Fibroblast of lung (primary cell): Measurements from ENCODE around the gene RGPD4. TPM values are rescaled to one million over a fixed set of nuclear protein-coding genes. Genes with fewer than 3 reads are reported as not detected.
"Not testable (repeated sequence)": the region's sequence is repeated elsewhere in the genome, so short reads cannot be mapped to it uniquely, and the experiment has no call there.

Experiments used
- DNase-seq, 2 donors: peaks; one replicate each; pipeline versions ENCODE4 v3.0.0 to v3.0.0-alpha.2; 2010; ENCODE audit warnings: low read depth in 2 of 2
- H2AFZ ChIP-seq: 2 replicates; pipeline ENCODE4 v1.5.1; 2012; ENCODE audit warnings: low read length, control low read depth, inconsistent platforms
- H3K27ac ChIP-seq: 2 replicates; pipeline ENCODE4 v1.5.1; 2011; ENCODE audit warnings: low read length, control low read depth; ENCODE audit not compliant: insufficient read depth
- H3K27me3 ChIP-seq: 2 replicates; pipeline ENCODE4 v1.5.1; 2011; ENCODE audit warnings: mild to moderate bottlenecking, low read length; ENCODE audit not compliant: control insufficient read depth, insufficient read depth
- H3K36me3 ChIP-seq: 2 replicates; pipeline ENCODE4 v1.5.1; 2011; ENCODE audit warnings: low read length; ENCODE audit not compliant: control insufficient read depth, insufficient read depth
- H3K4me1 ChIP-seq: 2 replicates; pipeline ENCODE4 v1.5.1; 2011; ENCODE audit warnings: low read length; ENCODE audit not compliant: control insufficient read depth, insufficient read depth; ENCODE audit errors: extremely low read depth
- H3K4me2 ChIP-seq: 2 replicates; pipeline ENCODE4 v1.5.1; 2011; ENCODE audit warnings: low read length, control low read depth; ENCODE audit not compliant: insufficient read depth; ENCODE audit errors: extremely low read depth
- H3K4me3 ChIP-seq, 4 experiments: fragments of 200-600 bp in 1 of 4; sonication (generic) in 1 of 4; replicated peaks in 1 of 4; 2 replicates each; pipeline ENCODE4 v1.5.1; 2011 to 2016; ENCODE audit warnings: low read length in 4 of 4, low read depth in 3 of 4, mild to moderate bottlenecking in 3 of 4, control low read depth in 2 of 4, inconsistent platforms in 1 of 4, mixed read lengths in 1 of 4; ENCODE audit not compliant: insufficient read depth in 1 of 4; ENCODE audit errors: control extremely low read depth in 1 of 4
- H3K79me2 ChIP-seq: 2 replicates; pipeline ENCODE4 v1.5.1; 2012; ENCODE audit warnings: mild to moderate bottlenecking, low read length, inconsistent platforms; ENCODE audit not compliant: control insufficient read depth, insufficient read depth
- H3K9ac ChIP-seq: 2 replicates; pipeline ENCODE4 v1.5.1; 2011; ENCODE audit warnings: mild to moderate bottlenecking, low read length, control low read depth; ENCODE audit not compliant: insufficient read depth
- H3K9me3 ChIP-seq: 2 replicates; pipeline ENCODE4 v1.5.1; 2012; ENCODE audit warnings: low read depth, low read length; ENCODE audit not compliant: control insufficient read depth, insufficient read depth
- H4K20me1 ChIP-seq: 2 replicates; pipeline ENCODE4 v1.5.1; 2011; ENCODE audit warnings: low read length; ENCODE audit not compliant: control insufficient read depth, insufficient read depth; ENCODE audit errors: extremely low read depth
- EZH2 ChIP-seq: IDR thresholded peaks from 2 replicates; pipeline ENCODE4 v1.5.1; 2012; ENCODE audit warnings: low read length, control low read depth, mild to moderate bottlenecking; ENCODE audit errors: missing control alignments
- polyA minus RNA-seq: library from RNA; depleted of rRNA, polyadenylated mRNA; stranded (reverse); fragments of >200 nt; gene quantifications from 2 replicates; pipeline ENCODE4 v1.2.3, GENCODE V29; 2011; ENCODE audit warnings: low replicate concordance
- polyA plus RNA-seq, 2 donors: library from polyadenylated mRNA; depleted of rRNA in 1 of 2; stranded (reverse) in 1 of 2; unstranded in 1 of 2; fragments of >200 nt; gene quantifications; 2 replicates each; pipeline ENCODE4 v1.2.1, GENCODE V29; 2011 to 2012; ENCODE audit warnings: missing spikeins in 1 of 2
- total RNA-seq: library from RNA; depleted of rRNA; stranded (reverse); fragments of >200 nt; gene quantifications from 2 replicates; pipeline ENCODE4 v1.2.1, GENCODE V29; 2014
- TF ChIP-seq, protein P1 (sequence below), 2 donors: IDR thresholded peaks in 1 of 2; conservative IDR thresholded peaks in 1 of 2; 1 replicate in 1 of 2; 2 replicates in 1 of 2; pipeline ENCODE4 v1.5.1; 2011 to 2012; ENCODE audit warnings: low read length in 2 of 2, control low read depth in 1 of 2, inconsistent platforms in 1 of 2, low read depth in 1 of 2, mild to moderate bottlenecking in 1 of 2

RGPD4 gene
- total RNA-seq (under 0.01 TPM in 1 of 2 replicates, not detected in the other), polyA plus RNA-seq (not detected in 2 replicates), polyA minus RNA-seq (not detected in 2 replicates)
- polyA plus RNA-seq (2012), result not detected in 2 replicates

DNA sequence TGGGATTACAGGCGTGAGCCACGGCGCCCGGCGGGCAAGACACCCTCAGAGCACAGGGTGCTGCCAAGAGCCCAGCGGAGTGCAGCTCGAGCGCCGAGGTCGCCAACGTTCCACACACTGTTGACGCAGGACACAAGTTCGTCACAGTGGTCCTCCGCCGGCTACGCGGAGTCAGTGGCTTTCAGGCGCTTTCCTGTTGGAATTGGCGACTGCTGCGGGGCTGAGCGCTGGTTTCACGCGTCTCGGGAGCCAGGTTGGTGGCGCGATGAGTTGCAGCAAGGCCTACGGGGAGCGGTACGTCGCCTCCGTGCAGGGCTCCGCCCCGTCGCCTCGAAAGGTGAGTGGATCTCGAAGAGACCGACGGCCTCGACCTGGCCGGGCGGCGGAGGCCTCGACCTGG, at the start of gene RGPD4:
RGPD4 (plus strand) TSS at position 144 of the 400 bp plus-strand sequence; CDS start at position 266, 122 bp downstream.
- DNase-seq, H3K27me3 ChIP-seq, H3K36me3 ChIP-seq, H3K4me3 ChIP-seq, H3K4me2 ChIP-seq, H3K27ac ChIP-seq, H4K20me1 ChIP-seq, H3K9me3 ChIP-seq, H2AFZ ChIP-seq, H3K4me1 ChIP-seq, H3K9ac ChIP-seq, H3K79me2 ChIP-seq: not testable (repeated sequence)

DNA sequence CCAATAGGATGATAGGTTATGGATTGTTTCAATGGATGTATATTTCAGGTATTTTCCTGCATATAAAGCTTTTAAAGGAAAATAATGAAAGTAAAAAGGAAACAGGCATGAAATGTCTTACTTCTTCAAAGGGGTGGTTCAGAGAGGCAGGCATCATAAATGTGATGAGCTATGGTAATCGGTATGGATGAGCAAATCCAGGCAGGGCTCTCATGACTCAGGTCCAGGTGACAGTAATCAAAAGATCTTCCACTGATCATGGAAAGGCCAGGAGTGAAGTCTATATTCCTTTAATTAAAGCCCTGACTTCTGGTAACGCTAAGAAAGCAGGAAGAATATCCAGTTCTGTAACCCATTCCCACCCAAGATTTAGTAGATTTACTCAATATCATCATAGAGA, 48.7 kb upstream of the RGPD4 start:
- no peaks in the 10 kb centered on the region for H4K20me1 ChIP-seq
- H3K4me2 ChIP-seq, result no peak overlapping the region
- TF ChIP-seq, protein P1, sequence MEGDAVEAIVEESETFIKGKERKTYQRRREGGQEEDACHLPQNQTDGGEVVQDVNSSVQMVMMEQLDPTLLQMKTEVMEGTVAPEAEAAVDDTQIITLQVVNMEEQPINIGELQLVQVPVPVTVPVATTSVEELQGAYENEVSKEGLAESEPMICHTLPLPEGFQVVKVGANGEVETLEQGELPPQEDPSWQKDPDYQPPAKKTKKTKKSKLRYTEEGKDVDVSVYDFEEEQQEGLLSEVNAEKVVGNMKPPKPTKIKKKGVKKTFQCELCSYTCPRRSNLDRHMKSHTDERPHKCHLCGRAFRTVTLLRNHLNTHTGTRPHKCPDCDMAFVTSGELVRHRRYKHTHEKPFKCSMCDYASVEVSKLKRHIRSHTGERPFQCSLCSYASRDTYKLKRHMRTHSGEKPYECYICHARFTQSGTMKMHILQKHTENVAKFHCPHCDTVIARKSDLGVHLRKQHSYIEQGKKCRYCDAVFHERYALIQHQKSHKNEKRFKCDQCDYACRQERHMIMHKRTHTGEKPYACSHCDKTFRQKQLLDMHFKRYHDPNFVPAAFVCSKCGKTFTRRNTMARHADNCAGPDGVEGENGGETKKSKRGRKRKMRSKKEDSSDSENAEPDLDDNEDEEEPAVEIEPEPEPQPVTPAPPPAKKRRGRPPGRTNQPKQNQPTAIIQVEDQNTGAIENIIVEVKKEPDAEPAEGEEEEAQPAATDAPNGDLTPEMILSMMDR (conservative IDR thresholded peaks at IDR 0.05 in 1 of 2, IDR thresholded peaks at IDR 0.05 in 1 of 2; ENCODE audit: low read depth in 1 of 2, low read length in 2 of 2), result no peak
- H3K9ac ChIP-seq, result no peak overlapping the region
- no peaks in the 10 kb centered on the region for H3K79me2 ChIP-seq
- H3K27ac ChIP-seq, result no peak overlapping the region
- H3K4me1 ChIP-seq, result no peaks in the 10 kb centered on the region
- H3K36me3 ChIP-seq, result no peaks in the 10 kb centered on the region
- H3K27me3 ChIP-seq, result no peaks in the 10 kb centered on the region
- no peak for DNase-seq
- no peak overlapping the region for H2AFZ ChIP-seq
- no peaks in the 10 kb centered on the region for H3K9me3 ChIP-seq
- no peak overlapping the region for H3K4me3 ChIP-seq

DNA sequence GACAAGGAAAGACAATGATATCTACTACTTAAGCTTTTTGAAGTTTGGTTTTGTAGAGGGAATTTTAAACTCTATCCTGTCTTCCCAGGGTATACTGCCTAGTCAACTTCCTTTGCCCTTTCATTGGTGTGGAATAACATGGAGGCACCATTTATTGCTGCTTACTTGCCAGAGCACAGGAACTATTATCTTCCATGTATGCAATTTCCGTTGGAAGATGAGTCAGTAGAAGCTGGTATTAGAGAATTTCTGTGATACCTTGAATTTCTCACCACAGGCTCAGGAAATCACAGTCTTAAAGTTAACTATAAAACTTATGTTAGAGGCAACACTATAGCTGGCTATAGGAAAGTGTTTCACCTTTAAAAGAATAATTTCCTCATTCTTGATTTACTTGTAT, 40.9 kb upstream of the RGPD4 start:
- H4K20me1 ChIP-seq, result no peaks in the 10 kb centered on the region
- H3K9me3 ChIP-seq, result no peaks in the 10 kb centered on the region
- H3K27me3 ChIP-seq, result no peaks in the 10 kb centered on the region
- TF ChIP-seq EZH2, result no peak
- TF ChIP-seq, protein P1 (conservative IDR thresholded peaks at IDR 0.05 in 1 of 2, IDR thresholded peaks at IDR 0.05 in 1 of 2; ENCODE audit: low read depth in 1 of 2, low read length in 2 of 2), result no peak
- no peak overlapping the region for H3K4me3 ChIP-seq
- H3K4me2 ChIP-seq, result no peak overlapping the region
- no peak overlapping the region for H3K27ac ChIP-seq
- no peaks in the 10 kb centered on the region for H3K36me3 ChIP-seq
- no peak overlapping the region for H2AFZ ChIP-seq
- H3K79me2 ChIP-seq, result no peaks in the 10 kb centered on the region
- no peak for DNase-seq
- H3K4me1 ChIP-seq, result no peaks in the 10 kb centered on the region
- no peak overlapping the region for H3K9ac ChIP-seq
